RWPE2 (cell line): ENCODE measurements around the gene CHPF.

Experiments
- ATAC-seq: fragments of 200-7000 bp; cut with Tn5 transposase; 3 replicates; pipeline ENCODE4 v1.9.1; 2021; ENCODE audit warnings: low read depth
- DNase-seq: peaks from one replicate; pipeline ENCODE4 v3.0.0-alpha.2; 2020; ENCODE audit warnings: low spot score
- H3K27ac ChIP-seq: fragments of 450-650 bp; 2 replicates; pipeline ENCODE4 v1.5.1; 2017; ENCODE audit warnings: mild to moderate bottlenecking; ENCODE audit not compliant: poor library complexity, severe bottlenecking
- H3K27me3 ChIP-seq: fragments of 250-450 bp; sonication (Bioruptor Pico); 2 replicates; pipeline ENCODE4 v1.5.1; 2021; ENCODE audit warnings: mild to moderate bottlenecking, moderate library complexity; ENCODE audit not compliant: insufficient read depth, poor library complexity, severe bottlenecking
- H3K36me3 ChIP-seq: fragments of 250-450 bp; sonication (Bioruptor Pico); 2 replicates; pipeline ENCODE4 v1.5.1; 2020; ENCODE audit warnings: low read depth, mild to moderate bottlenecking, moderate library complexity
- H3K4me1 ChIP-seq: fragments of 250-450 bp; sonication (Bioruptor Pico); 2 replicates; pipeline ENCODE4 v1.5.1; 2021; ENCODE audit warnings: mild to moderate bottlenecking, moderate library complexity; ENCODE audit not compliant: insufficient read depth, poor library complexity, severe bottlenecking
- H3K4me3 ChIP-seq: fragments of 250-450 bp; sonication (Bioruptor Pico); 2 replicates; pipeline ENCODE4 v1.5.1; 2021; ENCODE audit warnings: mild to moderate bottlenecking, moderate library complexity; ENCODE audit not compliant: severe bottlenecking
- H3K9me3 ChIP-seq: fragments of 250-450 bp; sonication (Bioruptor Pico); 2 replicates; pipeline ENCODE4 v1.5.1; 2021; ENCODE audit warnings: mild to moderate bottlenecking, moderate library complexity; ENCODE audit not compliant: severe bottlenecking
- TF ChIP-seq, protein P1 (sequence below): fragments of 450-650 bp; IDR thresholded peaks from one replicate; pipeline ENCODE4 v1.5.1; 2017; ENCODE audit warnings: mild to moderate bottlenecking, moderate library complexity; ENCODE audit not compliant: poor library complexity, severe bottlenecking

The CHPF gene

DNA sequence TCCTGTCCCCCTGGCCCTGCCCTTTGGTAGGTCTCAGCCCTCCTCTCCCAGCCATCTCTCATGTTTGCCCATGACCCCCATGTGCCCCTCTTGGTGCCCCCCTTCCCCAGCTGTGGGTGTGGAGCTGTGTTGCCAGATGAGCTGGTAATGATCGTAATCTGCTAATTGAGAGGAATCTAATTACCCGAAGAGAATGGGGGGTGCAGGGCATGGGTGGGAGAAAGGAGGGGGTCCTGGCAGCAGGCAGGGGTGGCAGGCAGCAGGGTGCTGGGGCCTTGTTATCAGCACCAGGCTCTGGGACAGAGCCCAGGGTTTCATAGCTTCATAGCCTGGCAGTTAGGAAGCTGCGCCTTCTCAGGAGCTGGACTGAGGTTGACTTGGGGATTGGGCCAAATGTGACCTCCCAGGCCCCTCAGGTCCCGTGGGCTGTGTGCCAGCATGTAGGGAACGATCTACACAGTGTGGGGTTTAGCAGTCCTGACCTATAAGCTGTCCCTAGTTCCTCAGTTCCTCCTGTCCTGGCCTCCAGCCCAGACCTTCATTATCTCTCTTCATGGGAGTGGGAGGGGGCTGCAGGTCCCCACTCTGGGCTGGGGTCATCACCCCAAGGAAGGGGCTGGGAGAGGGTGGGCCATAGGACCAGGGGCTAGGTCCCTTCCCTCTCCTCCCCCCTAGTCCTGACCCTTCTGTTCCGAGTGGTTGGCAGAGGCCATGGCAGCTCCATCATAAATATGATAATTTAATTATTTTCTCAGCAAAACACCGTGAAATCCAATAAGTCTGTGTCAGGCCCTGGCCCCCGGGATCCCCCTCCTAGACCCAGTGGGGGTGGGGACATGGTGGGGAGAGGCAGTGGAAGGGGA is 35.8 kb downstream of the CHPF start:
- Histone ChIP-seq H3K4me1 (no peaks in the 10 kb centered on the region), H3K9me3 (no peaks in the 10 kb centered on the region), H3K4me3 (no peak overlapping the region), H3K36me3 (peaks cover 16% of the 10 kb centered on the region), H3K27me3 (peaks cover 30% of the 10 kb centered on the region), H3K27ac (no peak overlapping the region)
- ATAC-seq: no peak
- TF ChIP-seq, protein P1, sequence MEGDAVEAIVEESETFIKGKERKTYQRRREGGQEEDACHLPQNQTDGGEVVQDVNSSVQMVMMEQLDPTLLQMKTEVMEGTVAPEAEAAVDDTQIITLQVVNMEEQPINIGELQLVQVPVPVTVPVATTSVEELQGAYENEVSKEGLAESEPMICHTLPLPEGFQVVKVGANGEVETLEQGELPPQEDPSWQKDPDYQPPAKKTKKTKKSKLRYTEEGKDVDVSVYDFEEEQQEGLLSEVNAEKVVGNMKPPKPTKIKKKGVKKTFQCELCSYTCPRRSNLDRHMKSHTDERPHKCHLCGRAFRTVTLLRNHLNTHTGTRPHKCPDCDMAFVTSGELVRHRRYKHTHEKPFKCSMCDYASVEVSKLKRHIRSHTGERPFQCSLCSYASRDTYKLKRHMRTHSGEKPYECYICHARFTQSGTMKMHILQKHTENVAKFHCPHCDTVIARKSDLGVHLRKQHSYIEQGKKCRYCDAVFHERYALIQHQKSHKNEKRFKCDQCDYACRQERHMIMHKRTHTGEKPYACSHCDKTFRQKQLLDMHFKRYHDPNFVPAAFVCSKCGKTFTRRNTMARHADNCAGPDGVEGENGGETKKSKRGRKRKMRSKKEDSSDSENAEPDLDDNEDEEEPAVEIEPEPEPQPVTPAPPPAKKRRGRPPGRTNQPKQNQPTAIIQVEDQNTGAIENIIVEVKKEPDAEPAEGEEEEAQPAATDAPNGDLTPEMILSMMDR: no peak
- no peak for DNase-seq

DNA sequence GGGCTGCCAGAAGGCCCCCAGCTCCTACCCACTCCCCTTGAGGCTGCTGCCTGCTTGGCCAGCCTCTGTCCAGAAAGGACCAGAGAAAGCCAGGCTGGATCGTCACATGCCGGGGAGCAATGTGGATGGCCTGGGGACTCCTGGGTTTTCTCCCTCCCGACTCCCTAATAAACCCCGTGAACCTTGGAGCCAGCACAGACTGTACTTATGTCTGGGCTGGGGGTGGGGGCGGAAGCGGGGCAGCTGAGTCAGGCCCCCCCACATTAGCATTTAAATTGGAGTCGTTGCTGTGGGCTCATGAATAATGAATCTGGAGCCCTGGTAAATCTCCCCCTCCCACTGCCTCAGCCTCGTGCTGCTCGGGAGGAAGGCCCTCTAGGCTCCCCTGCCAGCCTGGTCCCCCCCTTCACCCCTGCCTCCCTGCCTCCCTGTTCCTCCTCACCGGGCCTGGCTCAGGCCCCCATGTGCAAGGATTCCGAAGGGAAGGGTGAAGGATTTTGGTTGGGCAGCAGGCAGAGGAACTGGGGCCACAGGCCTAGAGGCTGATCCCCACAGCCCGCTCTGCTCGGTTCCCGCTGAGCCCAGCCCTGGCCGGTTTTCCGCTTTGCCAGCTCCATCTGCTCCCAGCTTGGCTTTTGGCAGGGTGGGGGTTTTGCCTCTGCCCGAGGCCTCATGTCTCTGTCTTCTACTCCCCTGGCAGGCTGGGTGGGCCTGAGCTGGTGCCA is 36.6 kb downstream of the CHPF start:
- ATAC-seq (no peak), DNase-seq (no peak)
- H3K4me3 ChIP-seq: no peak overlapping the region
- H3K36me3 ChIP-seq: peaks cover 24% of the 10 kb centered on the region
- H3K4me1 ChIP-seq: no peaks in the 10 kb centered on the region
- TF ChIP-seq, protein P1: no peak
- peaks cover 22% of the 10 kb centered on the region for H3K27me3 ChIP-seq
- H3K9me3 ChIP-seq: no peaks in the 10 kb centered on the region
- no peak overlapping the region for H3K27ac ChIP-seq

DNA sequence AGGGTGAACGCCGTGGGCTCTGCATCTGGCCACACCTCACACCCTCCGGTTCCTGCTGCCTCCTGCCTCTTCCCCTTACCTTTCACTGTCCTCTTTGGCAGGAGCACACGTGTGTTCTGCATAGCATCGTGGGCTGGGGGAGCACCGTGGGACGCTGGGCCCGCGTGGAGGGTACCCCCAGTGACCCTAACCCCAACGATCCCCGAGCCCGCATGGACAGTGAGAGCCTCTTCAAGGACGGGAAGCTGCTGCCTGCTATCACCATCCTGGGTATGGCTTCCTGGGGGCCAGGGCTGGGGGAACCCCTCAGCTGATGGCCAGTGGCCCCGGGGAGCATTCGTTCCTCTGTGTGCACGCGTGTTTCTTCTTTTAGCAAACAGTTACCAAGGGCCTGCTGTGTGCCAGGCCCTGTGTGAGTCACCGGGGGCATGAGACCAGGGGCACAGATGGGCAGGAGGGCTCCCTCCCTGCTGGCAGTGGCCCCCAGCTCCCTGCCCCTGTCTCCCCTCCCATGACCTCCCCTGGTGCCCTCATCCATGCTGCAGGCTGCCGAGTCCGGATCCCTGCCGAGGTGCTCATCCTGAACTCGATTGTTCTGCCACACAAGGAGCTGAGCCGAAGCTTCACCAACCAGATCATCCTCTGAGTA is 37.3 kb downstream of the CHPF start:
- Histone ChIP-seq H3K27ac (no peak overlapping the region), H3K36me3 (peaks cover 31% of the 10 kb centered on the region), H3K4me1 (no peaks in the 10 kb centered on the region), H3K9me3 (no peaks in the 10 kb centered on the region), H3K4me3 (no peak overlapping the region), H3K27me3 (peaks cover 18% of the 10 kb centered on the region)
- TF ChIP-seq, protein P1: no peak
- DNase-seq (no peak), ATAC-seq (no peak)

DNA sequence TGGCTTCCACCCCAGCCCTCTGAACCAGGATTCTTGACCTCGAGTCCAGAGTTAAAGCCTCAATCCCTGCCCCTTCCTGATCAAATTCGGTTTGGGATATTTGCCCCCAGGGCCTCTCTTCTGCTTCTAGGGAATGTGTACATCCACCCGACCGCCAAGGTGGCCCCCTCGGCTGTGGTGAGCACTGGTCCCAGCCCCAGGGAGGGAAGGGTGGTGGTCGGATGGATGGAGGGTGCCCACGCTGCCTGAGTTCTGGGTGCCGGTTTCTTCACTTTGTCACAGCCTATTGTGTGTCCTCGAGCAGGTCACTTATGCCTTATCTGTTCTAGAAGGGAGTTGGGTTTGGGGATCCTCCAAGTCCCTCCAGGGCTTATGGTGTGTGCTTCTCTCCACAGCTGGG is 38.0 kb downstream of the CHPF start:
- Histone ChIP-seq H3K4me1 (no peaks in the 10 kb centered on the region), H3K4me3 (no peak overlapping the region), H3K27ac (no peak overlapping the region), H3K36me3 (peaks cover 32% of the 10 kb centered on the region), H3K27me3 (peaks cover 11% of the 10 kb centered on the region), H3K9me3 (no peaks in the 10 kb centered on the region)
- no peak for ATAC-seq
- TF ChIP-seq, protein P1: no peak
- DNase-seq: no peak
